ENCODE results near the gene HAO2. TPM values are rescaled to one million over a fixed set of nuclear protein-coding genes. Genes with fewer than 3 reads are reported as not detected.

The HAO2 gene
- total RNA-seq, 1 experiment from 2014 or later = not detected

DNA sequence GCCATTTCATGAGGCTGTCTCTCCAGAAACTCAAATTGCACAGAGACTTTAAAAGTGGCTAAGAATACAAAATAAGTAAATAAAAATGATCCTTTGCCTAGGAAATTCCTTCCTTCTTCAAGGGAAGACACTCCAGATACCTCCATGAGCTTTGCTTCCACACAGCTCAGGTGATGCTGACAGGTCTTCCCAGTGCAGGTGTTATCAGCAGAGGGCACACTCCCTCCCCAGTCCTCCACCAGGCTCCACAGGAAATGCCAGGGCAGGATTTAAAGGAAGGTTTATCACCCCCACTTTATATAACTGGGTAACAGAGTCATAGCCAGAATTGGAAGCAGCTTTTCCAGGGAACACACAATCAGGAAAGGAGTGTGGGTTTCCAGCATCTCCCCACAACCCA is 52.1 kb downstream of the HAO2 start:
- no peaks in the 10 kb centered on the region for H3K4me1 ChIP-seq (ENCODE audit: insufficient read depth, low read length, poor library complexity, severe bottlenecking)
- H3K4me3 ChIP-seq (ENCODE audit: low read depth, low read length, poor library complexity, severe bottlenecking) = no peak overlapping the region
- H3K27me3 ChIP-seq (replicated peaks; ENCODE audit: insufficient read depth, low read depth, low read length, poor library complexity) = peaks cover 4% of the 10 kb centered on the region
- TF ChIP-seq EZH2 (IDR thresholded peaks at IDR 0.05; ENCODE audit: borderline replicate concordance, low read depth, low read length, poor library complexity, severe bottlenecking) = no peak
- TF ChIP-seq, protein P1, sequence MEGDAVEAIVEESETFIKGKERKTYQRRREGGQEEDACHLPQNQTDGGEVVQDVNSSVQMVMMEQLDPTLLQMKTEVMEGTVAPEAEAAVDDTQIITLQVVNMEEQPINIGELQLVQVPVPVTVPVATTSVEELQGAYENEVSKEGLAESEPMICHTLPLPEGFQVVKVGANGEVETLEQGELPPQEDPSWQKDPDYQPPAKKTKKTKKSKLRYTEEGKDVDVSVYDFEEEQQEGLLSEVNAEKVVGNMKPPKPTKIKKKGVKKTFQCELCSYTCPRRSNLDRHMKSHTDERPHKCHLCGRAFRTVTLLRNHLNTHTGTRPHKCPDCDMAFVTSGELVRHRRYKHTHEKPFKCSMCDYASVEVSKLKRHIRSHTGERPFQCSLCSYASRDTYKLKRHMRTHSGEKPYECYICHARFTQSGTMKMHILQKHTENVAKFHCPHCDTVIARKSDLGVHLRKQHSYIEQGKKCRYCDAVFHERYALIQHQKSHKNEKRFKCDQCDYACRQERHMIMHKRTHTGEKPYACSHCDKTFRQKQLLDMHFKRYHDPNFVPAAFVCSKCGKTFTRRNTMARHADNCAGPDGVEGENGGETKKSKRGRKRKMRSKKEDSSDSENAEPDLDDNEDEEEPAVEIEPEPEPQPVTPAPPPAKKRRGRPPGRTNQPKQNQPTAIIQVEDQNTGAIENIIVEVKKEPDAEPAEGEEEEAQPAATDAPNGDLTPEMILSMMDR (conservative IDR thresholded peaks at IDR 0.05; ENCODE audit: low read depth, low read length) = no peak
- BruUV-seq (replicated peaks) = no TSS peak
- H3K36me3 ChIP-seq (ENCODE audit: insufficient read depth, low read length, poor library complexity, severe bottlenecking) = no peaks in the 10 kb centered on the region
- no peaks in the 10 kb centered on the region for H3K9me3 ChIP-seq (ENCODE audit: low read depth, low read length, poor library complexity, severe bottlenecking)
- intact Hi-C loops (cut with micrococcal nuclease; ENCODE audit: unreplicated experiment) = no loop called here
- no peak overlapping the region for H3K27ac ChIP-seq (ENCODE audit: low read depth, low read length, poor library complexity, severe bottlenecking)
- DNase-seq (ENCODE audit: low spot score) = no peak
- CTCF ChIA-PET = no interaction called here
- POLR2A ChIA-PET (ENCODE audit: low non-redundant PET) = no interaction called here

DNA sequence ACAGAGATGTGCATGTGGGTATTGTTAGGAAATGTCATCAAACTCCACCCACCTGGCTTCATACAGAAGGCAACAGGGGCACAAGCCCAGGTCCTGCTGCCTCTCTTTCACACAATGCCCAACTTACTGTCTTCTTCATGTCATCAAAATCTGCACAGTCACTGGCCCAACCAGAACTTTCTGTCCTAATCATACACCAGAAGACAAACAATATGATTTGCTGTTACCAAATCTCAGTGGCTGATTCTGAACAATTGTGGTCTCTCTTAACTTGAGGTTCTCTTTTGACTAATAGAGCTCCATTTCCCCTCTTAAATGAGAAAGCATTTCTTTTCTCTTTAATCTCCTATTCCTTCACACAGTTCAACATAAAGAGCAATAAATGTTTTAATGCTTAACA is 54.0 kb downstream of the HAO2 start:
- Histone ChIP-seq H3K4me1 (ENCODE audit: insufficient read depth, low read length, poor library complexity, severe bottlenecking) (no peaks in the 10 kb centered on the region), H3K9me3 (ENCODE audit: low read depth, low read length, poor library complexity, severe bottlenecking) (no peaks in the 10 kb centered on the region), H3K27me3 (replicated peaks; ENCODE audit: insufficient read depth, low read depth, low read length, poor library complexity) (no peaks in the 10 kb centered on the region), H3K4me3 (ENCODE audit: low read depth, low read length, poor library complexity, severe bottlenecking) (no peak overlapping the region), H3K27ac (ENCODE audit: low read depth, low read length, poor library complexity, severe bottlenecking) (no peak overlapping the region), H3K36me3 (ENCODE audit: insufficient read depth, low read length, poor library complexity, severe bottlenecking) (no peaks in the 10 kb centered on the region)
- no peak for DNase-seq (ENCODE audit: low spot score)
- TF ChIP-seq EZH2 (IDR thresholded peaks at IDR 0.05; ENCODE audit: borderline replicate concordance, low read depth, low read length, poor library complexity, severe bottlenecking) = no peak
- TF ChIP-seq, protein P1 (conservative IDR thresholded peaks at IDR 0.05; ENCODE audit: low read depth, low read length) = no peak
- no TSS peak for BruUV-seq (replicated peaks)
- intact Hi-C loops (cut with micrococcal nuclease; ENCODE audit: unreplicated experiment) = no loop called here
- POLR2A ChIA-PET (ENCODE audit: low non-redundant PET) = no interaction called here
- CTCF ChIA-PET = no interaction called here

DNA sequence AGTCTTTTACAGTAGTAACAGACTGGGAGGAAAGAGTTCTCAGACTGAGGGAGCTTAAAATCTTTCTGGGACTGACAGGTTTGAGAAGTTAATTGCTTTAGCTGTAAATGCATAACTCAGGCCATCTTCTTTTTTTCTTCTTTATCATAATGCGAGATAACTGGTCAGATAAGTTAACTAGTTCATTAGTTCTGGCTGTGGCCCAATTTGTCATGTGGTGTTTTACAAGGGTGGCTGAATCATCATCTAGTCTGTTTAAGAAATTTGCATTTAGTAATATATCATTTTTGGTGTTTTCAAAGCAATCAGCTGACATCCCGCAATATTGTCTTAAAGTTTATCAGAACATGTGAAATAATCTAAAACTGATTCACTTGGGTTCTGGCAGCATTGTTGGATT is 60.4 kb downstream of the HAO2 start:
- H3K36me3 ChIP-seq (ENCODE audit: insufficient read depth, low read length, poor library complexity, severe bottlenecking) = no peaks in the 10 kb centered on the region
- H3K27ac ChIP-seq (ENCODE audit: low read depth, low read length, poor library complexity, severe bottlenecking) = no peak overlapping the region
- no peak for DNase-seq (ENCODE audit: low spot score)
- intact Hi-C loops (cut with micrococcal nuclease; ENCODE audit: unreplicated experiment) = no loop called here
- H3K4me3 ChIP-seq (ENCODE audit: low read depth, low read length, poor library complexity, severe bottlenecking) = no peak overlapping the region
- POLR2A ChIA-PET (ENCODE audit: low non-redundant PET) = no interaction called here
- no peaks in the 10 kb centered on the region for H3K4me1 ChIP-seq (ENCODE audit: insufficient read depth, low read length, poor library complexity, severe bottlenecking)
- CTCF ChIA-PET = no interaction called here
- H3K9me3 ChIP-seq (ENCODE audit: low read depth, low read length, poor library complexity, severe bottlenecking) = no peaks in the 10 kb centered on the region
- TF ChIP-seq EZH2 (IDR thresholded peaks at IDR 0.05; ENCODE audit: borderline replicate concordance, low read depth, low read length, poor library complexity, severe bottlenecking) = no peak
- TF ChIP-seq, protein P1 (conservative IDR thresholded peaks at IDR 0.05; ENCODE audit: low read depth, low read length) = no peak
- no TSS peak for BruUV-seq (replicated peaks)
- H3K27me3 ChIP-seq (replicated peaks; ENCODE audit: insufficient read depth, low read depth, low read length, poor library complexity) = no peaks in the 10 kb centered on the region
